ENCODE measurements around the gene E2F8. TPM values are rescaled to one million over a fixed set of nuclear protein-coding genes. Genes with fewer than 3 reads are reported as not detected.

The E2F8 gene
- total RNA-seq, 1 experiment from 2014 or later: 18.4 TPM

- Histone ChIP-seq H3K9me3 (ENCODE audit: control insufficient read depth in 1 of 2, insufficient read depth in 1 of 2, low read depth in 1 of 2, low read length in 2 of 2) (no peaks in the 10 kb centered on the region), H3K4me1 (ENCODE audit: control insufficient read depth in 1 of 2, insufficient read depth in 2 of 2, low read length in 2 of 2) (no peaks in the 10 kb centered on the region), H3K4me3 (replicated peaks in 1 of 2; ENCODE audit: low read depth in 1 of 2, low read length in 2 of 2) (no peak overlapping the region), H4K20me1 (ENCODE audit: insufficient read depth) (no peaks in the 10 kb centered on the region), H3K79me2 (ENCODE audit: insufficient read depth, low read length) (no peaks in the 10 kb centered on the region), H3K27me3 (ENCODE audit: insufficient read depth, low read length) (no peaks in the 10 kb centered on the region), H3K27ac (ENCODE audit: low read depth, low read length) (no peak overlapping the region), H2AFZ (ENCODE audit: low read depth, low read length, poor library complexity, severe bottlenecking) (no peak overlapping the region), H3K9me2 (ENCODE audit: insufficient read depth) (no peaks in the 10 kb centered on the region), H3K4me2 (ENCODE audit: low read length) (no peak overlapping the region), H3K9ac (ENCODE audit: low read length) (no peak overlapping the region), H3K36me3 (ENCODE audit: control insufficient read depth in 1 of 2, insufficient read depth in 2 of 2, low read length in 2 of 2) (no peaks in the 10 kb centered on the region)
- DNase-seq (ENCODE audit: low read depth, low spot score) (no peak), ATAC-seq (no peak)
- ChIA-PET POLR2A (no interaction called here), RAD21 (ENCODE audit: low non-redundant PET in 1 of 2, low total read pairs in 2 of 2, uncharacterized antibody in 2 of 2, unreplicated experiment in 2 of 2) (no interaction called here), CTCF (no interaction called here)
- intact Hi-C loops (cut with micrococcal nuclease): no loop called here
- TF ChIP-seq CEBPB (IDR thresholded peaks at IDR 0.05; ENCODE audit: low read depth) (no peak), ZNF274 (IDR thresholded peaks at IDR 0.05; ENCODE audit: low read depth, low read length) (no peak), POLR2A (IDR thresholded peaks at IDR 0.05; ENCODE audit: borderline replicate concordance, extremely low read depth, insufficient read depth, insufficient read length) (no peak), SIN3A (IDR thresholded peaks at IDR 0.05; ENCODE audit: low read depth) (no peak), EZH2 (IDR thresholded peaks at IDR 0.05) (no peak), JUND (IDR thresholded peaks at IDR 0.05) (no peak), EZH2phosphoT487 (IDR thresholded peaks at IDR 0.05; ENCODE audit: borderline replicate concordance) (no peak), FOSL1 (IDR thresholded peaks at IDR 0.05; ENCODE audit: low read depth) (no peak), MAX (IDR thresholded peaks at IDR 0.05) (no peak), TCF7L2 (IDR thresholded peaks at IDR 0.05; ENCODE audit: borderline replicate concordance, extremely low read depth, insufficient read depth, insufficient read length) (no peak), POLR2AphosphoS5 (IDR thresholded peaks at IDR 0.05; ENCODE audit: low read depth, low read length) (no peak), YY1 (IDR thresholded peaks at IDR 0.05; ENCODE audit: extremely low read depth, insufficient replicate concordance, low read depth, low read length) (no peak)
- no TSS peak for BruUV-seq (replicated peaks)
These were observed 59.0 kb downstream of the E2F8 start for GRCh38 chr11:19181531-19182261.

Measured in HCT116 (cell line).